Measurements from ENCODE around the gene DRICH1.

DNA sequence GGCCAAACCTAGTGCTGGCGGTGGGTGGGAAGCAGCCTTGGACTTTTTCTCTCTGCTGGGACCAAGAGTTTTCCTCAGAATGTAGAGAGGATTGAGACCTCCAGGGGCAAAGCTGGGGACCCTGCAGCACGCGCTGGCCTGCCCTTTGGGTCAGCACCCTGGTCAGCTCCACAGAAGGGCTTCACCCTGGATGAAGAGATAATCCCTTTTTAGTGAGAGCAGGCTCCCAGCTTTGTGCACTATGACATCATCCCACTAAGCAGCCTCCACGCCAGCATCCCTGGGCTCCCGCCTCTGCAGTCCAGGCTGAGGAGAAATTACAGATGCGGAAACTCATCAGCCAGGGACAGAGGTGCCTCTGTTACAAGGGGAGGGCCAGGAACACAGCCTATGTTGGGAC, 23.5 kb downstream of the DRICH1 start:
- TF ChIP-seq, protein P1, sequence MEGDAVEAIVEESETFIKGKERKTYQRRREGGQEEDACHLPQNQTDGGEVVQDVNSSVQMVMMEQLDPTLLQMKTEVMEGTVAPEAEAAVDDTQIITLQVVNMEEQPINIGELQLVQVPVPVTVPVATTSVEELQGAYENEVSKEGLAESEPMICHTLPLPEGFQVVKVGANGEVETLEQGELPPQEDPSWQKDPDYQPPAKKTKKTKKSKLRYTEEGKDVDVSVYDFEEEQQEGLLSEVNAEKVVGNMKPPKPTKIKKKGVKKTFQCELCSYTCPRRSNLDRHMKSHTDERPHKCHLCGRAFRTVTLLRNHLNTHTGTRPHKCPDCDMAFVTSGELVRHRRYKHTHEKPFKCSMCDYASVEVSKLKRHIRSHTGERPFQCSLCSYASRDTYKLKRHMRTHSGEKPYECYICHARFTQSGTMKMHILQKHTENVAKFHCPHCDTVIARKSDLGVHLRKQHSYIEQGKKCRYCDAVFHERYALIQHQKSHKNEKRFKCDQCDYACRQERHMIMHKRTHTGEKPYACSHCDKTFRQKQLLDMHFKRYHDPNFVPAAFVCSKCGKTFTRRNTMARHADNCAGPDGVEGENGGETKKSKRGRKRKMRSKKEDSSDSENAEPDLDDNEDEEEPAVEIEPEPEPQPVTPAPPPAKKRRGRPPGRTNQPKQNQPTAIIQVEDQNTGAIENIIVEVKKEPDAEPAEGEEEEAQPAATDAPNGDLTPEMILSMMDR (conservative IDR thresholded peaks at IDR 0.05; ENCODE audit: low read depth, low read length), result no peak
- TF ChIP-seq EZH2 (IDR thresholded peaks at IDR 0.05; ENCODE audit: borderline replicate concordance, low read depth, low read length, poor library complexity, severe bottlenecking), result no peak

Measured in A673 (cell line).